ENCODE measurements around the gene CHGA.

CHGA gene

GRCh38 chr14:92930737-92931602 is 8.0 kb downstream of the CHGA start:
- DNase-seq (ENCODE audit: low read depth in 2 of 2) = no peak

GRCh38 chr14:92931681-92932447 is 8.9 kb downstream of the CHGA start:
- no peak for DNase-seq (ENCODE audit: low read depth in 2 of 2)

GRCh38 chr14:92932448-92933395 is 9.8 kb downstream of the CHGA start:
- DNase-seq (ENCODE audit: low read depth in 2 of 2) = no peak

- DNase-seq (ENCODE audit: low read depth in 2 of 2) = no peak
Observed at GRCh38 chr14:92933481-92933880, 10.5 kb downstream of the CHGA start.

- no peak for DNase-seq (ENCODE audit: low read depth in 2 of 2)
Observed at GRCh38 chr14:92934196-92935085, 11.5 kb downstream of the CHGA start.

GRCh38 chr14:92935446-92935845 is 12.5 kb downstream of the CHGA start:
- no peak for DNase-seq (ENCODE audit: low read depth in 2 of 2)

- no peak for DNase-seq (ENCODE audit: low read depth in 2 of 2)
Observed at GRCh38 chr14:92936085-92936484, 13.1 kb downstream of the CHGA start.

GRCh38 chr14:92937051-92937937 is 14.3 kb downstream of the CHGA start:
- DNase-seq (ENCODE audit: low read depth in 2 of 2) = no peak

- no peak for DNase-seq (ENCODE audit: low read depth in 2 of 2)
Observed at GRCh38 chr14:92938235-92938875, 15.4 kb downstream of the CHGA start.

- no peak for DNase-seq (ENCODE audit: low read depth in 2 of 2)
Observed at GRCh38 chr14:92938890-92939671, 16.1 kb downstream of the CHGA start.

GRCh38 chr14:92939699-92940098 is 16.7 kb downstream of the CHGA start:
- DNase-seq (ENCODE audit: low read depth in 2 of 2) = no peak

GRCh38 chr14:92940543-92940942 is 17.6 kb downstream of the CHGA start:
- no peak for DNase-seq (ENCODE audit: low read depth in 2 of 2)

- no peak for DNase-seq (ENCODE audit: low read depth in 2 of 2)
Observed at GRCh38 chr14:92941531-92941930, 18.6 kb downstream of the CHGA start.

GRCh38 chr14:92942136-92942535 is 19.2 kb downstream of the CHGA start:
- no peak for DNase-seq (ENCODE audit: low read depth in 2 of 2)

- DNase-seq (ENCODE audit: low read depth in 2 of 2) = no peak
Observed at GRCh38 chr14:92942576-92942975, 19.6 kb downstream of the CHGA start.

- DNase-seq (ENCODE audit: low read depth in 2 of 2) = no peak
Observed at GRCh38 chr14:92942976-92943710, 20.2 kb downstream of the CHGA start.

- no peak for DNase-seq (ENCODE audit: low read depth in 2 of 2)
Observed at GRCh38 chr14:92943855-92944570, 21.1 kb downstream of the CHGA start.

Data from stimulated activated CD4-positive, alpha-beta T cell treated with anti-CD3 and anti-CD28 coated beads, Interleukin-4, amount 100 ng/mL, for 48 hours (primary cell).